Measurements from ENCODE around the gene DNAJC1.

DNAJC1 gene

GRCh38 chr10:21954132-21954531 is 49.4 kb downstream of the DNAJC1 start:
- no peak for TF ChIP-seq REST (IDR thresholded peaks at IDR 0.05; ENCODE audit: insufficient read depth in 1 of 2, low read depth in 2 of 2, low read length in 2 of 2)
- no peak for TF ChIP-seq POLR2AphosphoS5 (IDR thresholded peaks at IDR 0.05; ENCODE audit: low read depth, low read length)
- no peak for TF ChIP-seq SIN3A (IDR thresholded peaks at IDR 0.05; ENCODE audit: borderline replicate concordance, insufficient read depth, low read length)
- TF ChIP-seq TAF1 (IDR thresholded peaks at IDR 0.05; ENCODE audit: borderline replicate concordance, insufficient read depth, low read length): no peak
- TF ChIP-seq FOXP2 (optimal IDR thresholded peaks at IDR 0.05; ENCODE audit: borderline replicate concordance, extremely low read depth, extremely low read length, insufficient read depth): no peak

DNA sequence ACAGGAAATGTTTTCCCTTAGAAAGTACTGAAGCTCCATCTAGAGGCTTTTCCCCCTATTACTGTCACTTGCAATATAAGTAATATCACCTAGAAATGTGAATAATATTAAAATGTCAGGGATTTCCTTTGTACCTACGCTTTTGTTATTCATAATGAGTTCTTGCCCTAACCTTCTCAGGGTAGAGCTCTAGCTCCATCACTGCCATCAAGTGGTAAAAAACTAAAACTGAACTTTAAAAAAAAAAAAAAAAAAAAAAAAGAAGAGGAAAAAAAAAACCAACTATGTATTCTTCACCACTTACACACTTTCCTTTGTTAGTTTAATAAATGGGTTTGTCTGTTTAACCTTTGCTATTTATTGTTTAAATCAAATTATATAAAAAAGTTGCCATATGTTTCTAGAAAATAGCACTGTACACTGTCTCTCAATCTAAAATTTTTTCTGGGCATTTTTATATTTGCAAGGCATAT is 49.9 kb downstream of the DNAJC1 start:
- TF ChIP-seq FOXP2 (optimal IDR thresholded peaks at IDR 0.05; ENCODE audit: borderline replicate concordance, extremely low read depth, extremely low read length, insufficient read depth) (no peak), POLR2AphosphoS5 (IDR thresholded peaks at IDR 0.05; ENCODE audit: low read depth, low read length) (no peak)

DNA sequence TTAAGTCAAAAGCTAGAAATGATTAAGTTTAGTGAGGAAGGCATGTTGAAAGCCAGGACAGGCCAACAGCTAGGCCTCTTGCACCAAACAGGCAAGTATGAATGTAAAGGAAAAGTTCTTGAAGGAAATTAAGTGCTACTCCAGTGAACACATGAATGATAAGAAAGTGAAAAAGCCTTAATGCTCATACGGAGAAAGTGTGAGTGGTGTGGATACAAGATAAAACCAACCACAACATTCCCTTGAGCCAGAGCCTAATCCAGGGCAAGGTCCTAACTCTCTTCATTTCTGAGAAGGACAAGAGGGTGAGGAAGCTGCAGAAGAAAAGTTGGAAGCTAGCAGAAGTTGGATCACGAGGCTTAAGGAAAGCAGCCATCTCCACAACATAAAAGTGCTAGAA is 53.0 kb downstream of the DNAJC1 start:
- no peak for TF ChIP-seq TAF1 (IDR thresholded peaks at IDR 0.05; ENCODE audit: borderline replicate concordance, insufficient read depth, low read length)
- no peak for TF ChIP-seq POLR2AphosphoS5 (IDR thresholded peaks at IDR 0.05; ENCODE audit: low read depth, low read length)

DNA sequence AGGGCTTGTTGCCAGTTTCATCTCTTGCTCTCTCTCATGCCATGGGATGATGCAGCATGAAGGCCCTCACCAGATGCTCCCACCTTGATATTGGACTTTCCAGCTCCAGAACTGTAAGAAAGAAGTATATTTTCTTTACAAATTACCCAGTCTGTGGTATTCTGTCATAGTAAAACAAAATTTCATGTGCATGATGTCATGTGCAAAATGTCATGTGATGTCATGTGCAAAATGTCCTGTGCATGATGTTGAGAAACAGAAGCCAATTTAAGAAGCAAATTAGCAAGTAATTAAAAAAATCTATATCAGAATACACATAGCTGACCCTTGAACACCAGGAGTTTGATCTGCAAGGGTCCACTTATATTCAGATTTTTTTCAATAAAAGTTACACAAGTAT is 56.6 kb downstream of the DNAJC1 start:
- TF ChIP-seq SIN3A (IDR thresholded peaks at IDR 0.05; ENCODE audit: borderline replicate concordance, insufficient read depth, low read length) (no peak), TAF1 (IDR thresholded peaks at IDR 0.05; ENCODE audit: borderline replicate concordance, insufficient read depth, low read length) (no peak), REST (IDR thresholded peaks at IDR 0.05; ENCODE audit: insufficient read depth in 1 of 2, low read depth in 2 of 2, low read length in 2 of 2) (no peak), FOXP2 (optimal IDR thresholded peaks at IDR 0.05; ENCODE audit: borderline replicate concordance, extremely low read depth, extremely low read length, insufficient read depth) (no peak), POLR2AphosphoS5 (IDR thresholded peaks at IDR 0.05; ENCODE audit: low read depth, low read length) (no peak)

GRCh38 chr10:21944727-21945386 is 58.7 kb downstream of the DNAJC1 start:
- TF ChIP-seq SIN3A (IDR thresholded peaks at IDR 0.05; ENCODE audit: borderline replicate concordance, insufficient read depth, low read length) (no peak), POLR2AphosphoS5 (IDR thresholded peaks at IDR 0.05; ENCODE audit: low read depth, low read length) (no peak), TAF1 (IDR thresholded peaks at IDR 0.05; ENCODE audit: borderline replicate concordance, insufficient read depth, low read length) (no peak), FOXP2 (optimal IDR thresholded peaks at IDR 0.05; ENCODE audit: borderline replicate concordance, extremely low read depth, extremely low read length, insufficient read depth) (no peak), REST (IDR thresholded peaks at IDR 0.05; ENCODE audit: insufficient read depth in 1 of 2, low read depth in 2 of 2, low read length in 2 of 2) (no peak)

DNA sequence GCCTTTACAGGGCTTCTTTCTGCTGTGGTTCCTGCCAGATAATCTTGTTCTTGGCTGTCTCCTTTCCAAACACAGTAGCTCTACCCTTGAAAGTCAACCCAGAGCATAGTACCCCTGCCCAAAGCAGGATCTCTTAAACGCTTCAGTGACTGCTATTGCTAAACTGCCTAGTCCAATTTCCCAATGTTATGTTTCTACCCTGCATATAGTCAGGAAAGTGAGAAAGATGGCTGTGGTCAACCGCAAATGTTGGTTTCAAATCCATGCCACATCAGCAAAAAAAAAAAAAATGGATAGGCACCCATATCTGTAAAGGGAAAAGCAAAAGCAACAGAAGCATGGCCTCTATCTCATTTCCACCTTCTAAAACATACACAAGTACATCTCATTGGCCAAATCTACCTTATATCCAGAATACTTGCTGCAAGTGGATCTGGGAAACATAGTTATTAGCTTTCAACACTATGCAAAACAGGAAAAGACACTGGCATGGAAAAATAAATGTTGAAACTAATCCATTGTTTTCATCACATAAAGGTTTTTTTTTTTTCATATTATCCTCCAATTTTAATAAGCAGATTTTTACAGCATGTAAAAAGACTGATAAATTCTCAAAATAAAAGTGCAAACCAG is 59.8 kb downstream of the DNAJC1 start:
- TF ChIP-seq FOXP2 (optimal IDR thresholded peaks at IDR 0.05; ENCODE audit: borderline replicate concordance, extremely low read depth, extremely low read length, insufficient read depth) (no peak), POLR2AphosphoS5 (IDR thresholded peaks at IDR 0.05; ENCODE audit: low read depth, low read length) (no peak), SIN3A (IDR thresholded peaks at IDR 0.05; ENCODE audit: borderline replicate concordance, insufficient read depth, low read length) (no peak), REST (IDR thresholded peaks at IDR 0.05; ENCODE audit: insufficient read depth in 1 of 2, low read depth in 2 of 2, low read length in 2 of 2) (no peak), TAF1 (IDR thresholded peaks at IDR 0.05; ENCODE audit: borderline replicate concordance, insufficient read depth, low read length) (no peak)

All from PFSK-1 (cell line).